ENCODE results near the gene LEMD2. TPM values are rescaled to one million over a fixed set of nuclear protein-coding genes. Genes with fewer than 3 reads are reported as not detected.
A peak's percentile ranks its signal among the peaks of the same experiment; 100 is the strongest.

The LEMD2 gene
- total and polyA plus RNA-seq, 5 donors from 2014 or later = 25.7 to 102 (median 32.1) TPM

- no peaks in the 10 kb centered on the region for H3K36me3 Mint-ChIP-seq
- H3K4me3 ChIP-seq (ENCODE audit: low read depth, low read length) = no peak overlapping the region
- DNase-seq = no peak
Observed at GRCh38 chr6:33830635-33831240, 41.8 kb upstream of the LEMD2 start.

GRCh38 chr6:33828764-33829731 is 40.1 kb upstream of the LEMD2 start:
- H3K36me3 Mint-ChIP-seq = no peaks in the 10 kb centered on the region
- H3K9me3 ChIP-seq (ENCODE audit: control insufficient read depth in 2 of 2, low read length in 2 of 2) = no peaks in the 10 kb centered on the region
- peaks cover 0 to 2% (median 0%) of the 10 kb centered on the region in 7 donors for H3K9me3 Mint-ChIP-seq

More at GRCh38 chr6:33830635-33831240, 41.8 kb upstream of the LEMD2 start:
- H3K4me1 ChIP-seq (ENCODE audit: control insufficient read depth, insufficient read depth, low read length, poor library complexity, severe bottlenecking) = no peaks in the 10 kb centered on the region
- H3K9me3 ChIP-seq (ENCODE audit: control insufficient read depth in 2 of 2, low read length in 2 of 2) = no peaks in the 10 kb centered on the region
- no peak overlapping the region for H3K4me3 Mint-ChIP-seq
- H3K36me3 ChIP-seq (ENCODE audit: control insufficient read depth, insufficient read depth, low read length) = no peaks in the 10 kb centered on the region
- no peaks in the 10 kb centered on the region for H3K4me1 Mint-ChIP-seq
- peaks cover 0 to 2% (median 0%) of the 10 kb centered on the region in 7 donors for H3K9me3 Mint-ChIP-seq
- H3K27me3 Mint-ChIP-seq = peaks cover 25% of the 10 kb centered on the region
- ATAC-seq (ENCODE audit: low read depth in 2 of 2) = no peak
- peak overlapping the region in 1 of 3 donors; percentile 57 for H3K27ac Mint-ChIP-seq
- no peaks in the 10 kb centered on the region for H3K27me3 ChIP-seq (ENCODE audit: control insufficient read depth, insufficient read depth, low read length)
- H3K27ac ChIP-seq (ENCODE audit: insufficient read depth, low read length, poor library complexity, severe bottlenecking) = no peak overlapping the region

GRCh38 chr6:33828452-33828763 is 39.5 kb upstream of the LEMD2 start:
- no peak overlapping the region for H3K4me3 Mint-ChIP-seq
- ATAC-seq (ENCODE audit: low read depth in 2 of 2) = no peak

More at GRCh38 chr6:33828764-33829731, 40.1 kb upstream of the LEMD2 start:
- ATAC-seq (ENCODE audit: low read depth in 2 of 2) = no peak
- H3K27me3 Mint-ChIP-seq = peaks cover 26% of the 10 kb centered on the region
- Histone ChIP-seq H3K27me3 (ENCODE audit: control insufficient read depth, insufficient read depth, low read length) (no peaks in the 10 kb centered on the region), H3K36me3 (ENCODE audit: control insufficient read depth, insufficient read depth, low read length) (no peaks in the 10 kb centered on the region), H3K4me3 (ENCODE audit: low read depth, low read length) (no peak overlapping the region), H3K4me1 (ENCODE audit: control insufficient read depth, insufficient read depth, low read length, poor library complexity, severe bottlenecking) (no peaks in the 10 kb centered on the region), H3K27ac (ENCODE audit: insufficient read depth, low read length, poor library complexity, severe bottlenecking) (no peak overlapping the region)
- H3K4me1 Mint-ChIP-seq = no peaks in the 10 kb centered on the region
- H3K27ac Mint-ChIP-seq = peak overlapping the region in 1 of 3 donors; percentile 49
- no peak overlapping the region for H3K4me3 Mint-ChIP-seq
- DNase-seq = no peak

GRCh38 chr6:33827546-33828451 is 38.9 kb upstream of the LEMD2 start:
- no peak overlapping the region for H3K27ac ChIP-seq (ENCODE audit: insufficient read depth, low read length, poor library complexity, severe bottlenecking)
- Mint-ChIP-seq H3K4me1 (no peaks in the 10 kb centered on the region), H3K4me3 (no peak overlapping the region), H3K27ac (no peak overlapping the region), H3K9me3 (no peaks in the 10 kb centered on the region), H3K27me3 (peaks cover 26% of the 10 kb centered on the region), H3K36me3 (no peaks in the 10 kb centered on the region)
- H3K27me3 ChIP-seq (ENCODE audit: control insufficient read depth, insufficient read depth, low read length) = no peaks in the 10 kb centered on the region
- H3K9me3 ChIP-seq (ENCODE audit: control insufficient read depth in 2 of 2, low read length in 2 of 2) = no peaks in the 10 kb centered on the region
- H3K4me3 ChIP-seq (ENCODE audit: low read depth, low read length) = no peak overlapping the region
- H3K4me1 ChIP-seq (ENCODE audit: control insufficient read depth, insufficient read depth, low read length, poor library complexity, severe bottlenecking) = no peaks in the 10 kb centered on the region
- no peaks in the 10 kb centered on the region for H3K36me3 ChIP-seq (ENCODE audit: control insufficient read depth, insufficient read depth, low read length)
- DNase-seq = no peak
- ATAC-seq (ENCODE audit: low read depth in 2 of 2) = no peak

More at GRCh38 chr6:33828452-33828763, 39.5 kb upstream of the LEMD2 start:
- Mint-ChIP-seq H3K4me1 (no peaks in the 10 kb centered on the region), H3K27me3 (peaks cover 26% of the 10 kb centered on the region), H3K9me3 (no peaks in the 10 kb centered on the region), H3K27ac (no peak overlapping the region), H3K36me3 (no peaks in the 10 kb centered on the region)
- DNase-seq = no peak
- Histone ChIP-seq H3K4me3 (ENCODE audit: low read depth, low read length) (no peak overlapping the region), H3K27ac (ENCODE audit: insufficient read depth, low read length, poor library complexity, severe bottlenecking) (no peak overlapping the region), H3K4me1 (ENCODE audit: control insufficient read depth, insufficient read depth, low read length, poor library complexity, severe bottlenecking) (no peaks in the 10 kb centered on the region), H3K9me3 (ENCODE audit: control insufficient read depth in 2 of 2, low read length in 2 of 2) (no peaks in the 10 kb centered on the region), H3K27me3 (ENCODE audit: control insufficient read depth, insufficient read depth, low read length) (no peaks in the 10 kb centered on the region), H3K36me3 (ENCODE audit: control insufficient read depth, insufficient read depth, low read length) (no peaks in the 10 kb centered on the region)

GRCh38 chr6:33826537-33826936 is 37.6 kb upstream of the LEMD2 start:
- no peak for ATAC-seq (ENCODE audit: low read depth in 2 of 2)
- H3K4me3 Mint-ChIP-seq = no peak overlapping the region

GRCh38 chr6:33824461-33825154 is 35.7 kb upstream of the LEMD2 start:
- Histone ChIP-seq H3K27me3 (ENCODE audit: control insufficient read depth, insufficient read depth, low read length) (no peaks in the 10 kb centered on the region), H3K4me3 (ENCODE audit: low read depth, low read length) (no peak overlapping the region), H3K27ac (ENCODE audit: insufficient read depth, low read length, poor library complexity, severe bottlenecking) (no peak overlapping the region), H3K4me1 (ENCODE audit: control insufficient read depth, insufficient read depth, low read length, poor library complexity, severe bottlenecking) (no peaks in the 10 kb centered on the region), H3K9me3 (ENCODE audit: control insufficient read depth in 2 of 2, low read length in 2 of 2) (no peaks in the 10 kb centered on the region), H3K36me3 (ENCODE audit: control insufficient read depth, insufficient read depth, low read length) (no peaks in the 10 kb centered on the region)
- no peaks in the 10 kb centered on the region for H3K9me3 Mint-ChIP-seq
- ATAC-seq (ENCODE audit: low read depth in 2 of 2) (no peak), DNase-seq (no peak)
- H3K27me3 Mint-ChIP-seq = peaks cover 20% of the 10 kb centered on the region
- H3K27ac Mint-ChIP-seq = peak overlapping the region in 1 of 3 donors; percentile 1
- no peaks in the 10 kb centered on the region for H3K36me3 Mint-ChIP-seq
- H3K4me1 Mint-ChIP-seq = peaks cover 0 to 5% (median 1%) of the 10 kb centered on the region in 4 donors
- H3K4me3 Mint-ChIP-seq = no peak overlapping the region

More at GRCh38 chr6:33826537-33826936, 37.6 kb upstream of the LEMD2 start:
- Mint-ChIP-seq H3K9me3 (no peaks in the 10 kb centered on the region), H3K4me1 (no peaks in the 10 kb centered on the region), H3K27ac (no peak overlapping the region), H3K27me3 (peaks cover 26% of the 10 kb centered on the region), H3K36me3 (no peaks in the 10 kb centered on the region)
- Histone ChIP-seq H3K9me3 (ENCODE audit: control insufficient read depth in 2 of 2, low read length in 2 of 2) (no peaks in the 10 kb centered on the region), H3K4me1 (ENCODE audit: control insufficient read depth, insufficient read depth, low read length, poor library complexity, severe bottlenecking) (no peaks in the 10 kb centered on the region), H3K27ac (ENCODE audit: insufficient read depth, low read length, poor library complexity, severe bottlenecking) (no peak overlapping the region), H3K36me3 (ENCODE audit: control insufficient read depth, insufficient read depth, low read length) (no peaks in the 10 kb centered on the region), H3K4me3 (ENCODE audit: low read depth, low read length) (no peak overlapping the region), H3K27me3 (ENCODE audit: control insufficient read depth, insufficient read depth, low read length) (no peaks in the 10 kb centered on the region)
- no peak for DNase-seq

GRCh38 chr6:33823806-33824205 is 34.9 kb upstream of the LEMD2 start:
- Mint-ChIP-seq H3K4me1 (peaks cover 0 to 5% (median 2%) of the 10 kb centered on the region in 4 donors), H3K4me3 (no peak overlapping the region), H3K9me3 (no peaks in the 10 kb centered on the region), H3K27me3 (peaks cover 20% of the 10 kb centered on the region), H3K27ac (no peak overlapping the region), H3K36me3 (no peaks in the 10 kb centered on the region)
- H3K4me3 ChIP-seq (ENCODE audit: low read depth, low read length) = no peak overlapping the region
- H3K27me3 ChIP-seq (ENCODE audit: control insufficient read depth, insufficient read depth, low read length) = no peaks in the 10 kb centered on the region
- no peaks in the 10 kb centered on the region for H3K36me3 ChIP-seq (ENCODE audit: control insufficient read depth, insufficient read depth, low read length)
- ATAC-seq (ENCODE audit: low read depth in 2 of 2) = no peak
- no peaks in the 10 kb centered on the region for H3K9me3 ChIP-seq (ENCODE audit: control insufficient read depth in 2 of 2, low read length in 2 of 2)
- H3K4me1 ChIP-seq (ENCODE audit: control insufficient read depth, insufficient read depth, low read length, poor library complexity, severe bottlenecking) = no peaks in the 10 kb centered on the region
- DNase-seq = no peak
- H3K27ac ChIP-seq (ENCODE audit: insufficient read depth, low read length, poor library complexity, severe bottlenecking) = no peak overlapping the region

All from CD4-positive, CD25-positive, alpha-beta regulatory T cell (primary cell).